Neural crest cell (in vitro differentiated cells): Measurements from ENCODE around the gene USB1. TPM values are rescaled to one million over a fixed set of nuclear protein-coding genes. Genes with fewer than 3 reads are reported as not detected.

Experiments
- DNase-seq: peaks from one replicate; pipeline ENCODE4 v3.0.0; 2021; ENCODE audit warnings: low read depth, mixed read lengths, low spot score
- H3K27ac Mint-ChIP-seq: one replicate; pipeline ENCODE4 v1.8.0; 2021; ENCODE audit warnings: mild to moderate bottlenecking, mixed read lengths; ENCODE audit not compliant: unreplicated experiment
- H3K27me3 Mint-ChIP-seq: 2 replicates; pipeline ENCODE4 v1.8.0; 2021; ENCODE audit warnings: low read depth, mild to moderate bottlenecking, mixed read lengths
- H3K36me3 Mint-ChIP-seq: 2 replicates; pipeline ENCODE4 v1.8.0; 2021; ENCODE audit warnings: low read depth, mild to moderate bottlenecking, mixed read lengths
- H3K4me1 Mint-ChIP-seq: 2 replicates; pipeline ENCODE4 v1.8.0; 2021; ENCODE audit warnings: mixed read lengths
- H3K4me3 Mint-ChIP-seq: one replicate; pipeline ENCODE4 v1.8.0; 2021; ENCODE audit warnings: mild to moderate bottlenecking, mixed read lengths
- H3K9me3 Mint-ChIP-seq: 2 replicates; pipeline ENCODE4 v1.8.0; 2021; ENCODE audit warnings: mixed read lengths
- total RNA-seq: library from RNA; stranded (reverse); gene quantifications from 2 replicates; pipeline ENCODE4 v1.2.1, GENCODE V29; 2021
- TF ChIP-seq, protein P1 (sequence below): fragments of 200-600 bp; sonication (generic); conservative IDR thresholded peaks from 2 replicates; pipeline ENCODE4 v1.5.0; 2021; ENCODE audit warnings: antibody characterized with exemption, mild to moderate bottlenecking

USB1 gene
- total RNA-seq, 1 donor from 2014 or later = 74.8 TPM

DNA sequence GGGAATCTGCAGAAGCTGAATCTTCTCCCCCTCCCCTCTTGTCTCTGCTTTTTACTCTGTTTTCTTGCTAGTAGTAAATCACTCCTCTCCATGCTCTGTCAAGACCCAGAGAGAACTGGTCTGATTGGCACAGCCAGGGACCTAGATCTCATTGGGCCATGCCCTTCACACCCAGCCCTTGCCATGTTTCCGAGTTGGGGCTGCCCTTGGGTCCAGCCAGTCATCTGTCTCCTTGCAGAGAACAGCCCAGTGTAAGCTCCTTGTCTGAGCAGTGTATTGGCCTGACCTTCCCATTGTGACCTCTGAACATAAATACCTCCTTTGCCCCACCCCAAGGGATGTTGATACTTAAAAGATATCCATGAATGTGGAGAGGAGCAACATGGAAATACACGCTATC is 28.2 kb downstream of the USB1 start:
- Mint-ChIP-seq H3K36me3 (peaks cover 3% of the 10 kb centered on the region), H3K27me3 (peaks cover 16% of the 10 kb centered on the region), H3K9me3 (no peaks in the 10 kb centered on the region), H3K4me3 (peak overlapping the region; percentile 83), H3K27ac (peak overlapping the region; percentile 79), H3K4me1 (peaks cover 42% of the 10 kb centered on the region)
- TF ChIP-seq, protein P1, sequence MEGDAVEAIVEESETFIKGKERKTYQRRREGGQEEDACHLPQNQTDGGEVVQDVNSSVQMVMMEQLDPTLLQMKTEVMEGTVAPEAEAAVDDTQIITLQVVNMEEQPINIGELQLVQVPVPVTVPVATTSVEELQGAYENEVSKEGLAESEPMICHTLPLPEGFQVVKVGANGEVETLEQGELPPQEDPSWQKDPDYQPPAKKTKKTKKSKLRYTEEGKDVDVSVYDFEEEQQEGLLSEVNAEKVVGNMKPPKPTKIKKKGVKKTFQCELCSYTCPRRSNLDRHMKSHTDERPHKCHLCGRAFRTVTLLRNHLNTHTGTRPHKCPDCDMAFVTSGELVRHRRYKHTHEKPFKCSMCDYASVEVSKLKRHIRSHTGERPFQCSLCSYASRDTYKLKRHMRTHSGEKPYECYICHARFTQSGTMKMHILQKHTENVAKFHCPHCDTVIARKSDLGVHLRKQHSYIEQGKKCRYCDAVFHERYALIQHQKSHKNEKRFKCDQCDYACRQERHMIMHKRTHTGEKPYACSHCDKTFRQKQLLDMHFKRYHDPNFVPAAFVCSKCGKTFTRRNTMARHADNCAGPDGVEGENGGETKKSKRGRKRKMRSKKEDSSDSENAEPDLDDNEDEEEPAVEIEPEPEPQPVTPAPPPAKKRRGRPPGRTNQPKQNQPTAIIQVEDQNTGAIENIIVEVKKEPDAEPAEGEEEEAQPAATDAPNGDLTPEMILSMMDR = no peak
- no peak for DNase-seq

DNA sequence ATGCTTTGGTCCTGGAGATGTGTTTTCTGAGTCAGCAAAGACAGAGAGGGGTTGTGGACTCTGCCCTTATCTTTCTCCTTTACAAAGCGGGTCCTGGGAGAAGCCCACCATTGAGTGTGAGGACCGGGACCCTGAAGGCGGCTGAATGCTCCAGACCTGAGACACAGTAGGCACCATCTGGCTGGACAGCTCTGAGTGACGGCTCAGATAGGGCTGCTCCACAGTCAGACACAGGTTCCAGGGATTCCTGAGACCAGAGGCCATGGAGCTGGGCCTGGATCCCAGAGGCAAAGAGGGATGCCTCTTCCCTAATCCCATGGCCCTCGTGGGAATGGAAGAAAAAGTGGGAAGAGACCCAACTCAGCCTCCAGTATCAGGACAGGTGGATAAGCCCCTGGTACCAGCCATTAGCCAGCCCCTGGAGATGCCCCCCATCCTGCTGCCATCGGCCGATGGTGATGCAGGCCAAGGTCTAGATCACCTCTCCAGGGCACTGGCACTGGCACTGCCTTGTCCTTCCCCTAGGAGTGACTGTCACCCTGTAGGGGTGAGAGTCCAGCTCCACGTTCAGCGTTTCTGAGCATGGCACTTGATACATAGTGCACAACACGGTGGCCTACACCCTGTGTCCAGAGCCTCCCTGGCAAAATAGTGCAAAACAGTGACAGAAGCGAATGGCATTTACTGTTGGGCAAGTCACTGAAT is 29.1 kb downstream of the USB1 start:
- H3K4me3 Mint-ChIP-seq = peak overlapping the region; percentile 83
- peaks cover 9% of the 10 kb centered on the region for H3K27me3 Mint-ChIP-seq
- no peak for DNase-seq
- peaks cover 35% of the 10 kb centered on the region for H3K4me1 Mint-ChIP-seq
- H3K9me3 Mint-ChIP-seq = no peaks in the 10 kb centered on the region
- TF ChIP-seq, protein P1 = no peak
- H3K36me3 Mint-ChIP-seq = peaks cover 3% of the 10 kb centered on the region
- no peak overlapping the region for H3K27ac Mint-ChIP-seq

- peaks cover 35% of the 10 kb centered on the region for H3K4me1 Mint-ChIP-seq
- H3K36me3 Mint-ChIP-seq = peaks cover 3% of the 10 kb centered on the region
- no peak for DNase-seq
- peak overlapping the region; percentile 67 for H3K27ac Mint-ChIP-seq
- peaks cover 9% of the 10 kb centered on the region for H3K27me3 Mint-ChIP-seq
- TF ChIP-seq, protein P1 = no peak
- H3K9me3 Mint-ChIP-seq = no peaks in the 10 kb centered on the region
- H3K4me3 Mint-ChIP-seq = peak overlapping the region; percentile 44
These were observed 30.0 kb downstream of the USB1 start for GRCh38 chr16:58031016-58031800.

DNA sequence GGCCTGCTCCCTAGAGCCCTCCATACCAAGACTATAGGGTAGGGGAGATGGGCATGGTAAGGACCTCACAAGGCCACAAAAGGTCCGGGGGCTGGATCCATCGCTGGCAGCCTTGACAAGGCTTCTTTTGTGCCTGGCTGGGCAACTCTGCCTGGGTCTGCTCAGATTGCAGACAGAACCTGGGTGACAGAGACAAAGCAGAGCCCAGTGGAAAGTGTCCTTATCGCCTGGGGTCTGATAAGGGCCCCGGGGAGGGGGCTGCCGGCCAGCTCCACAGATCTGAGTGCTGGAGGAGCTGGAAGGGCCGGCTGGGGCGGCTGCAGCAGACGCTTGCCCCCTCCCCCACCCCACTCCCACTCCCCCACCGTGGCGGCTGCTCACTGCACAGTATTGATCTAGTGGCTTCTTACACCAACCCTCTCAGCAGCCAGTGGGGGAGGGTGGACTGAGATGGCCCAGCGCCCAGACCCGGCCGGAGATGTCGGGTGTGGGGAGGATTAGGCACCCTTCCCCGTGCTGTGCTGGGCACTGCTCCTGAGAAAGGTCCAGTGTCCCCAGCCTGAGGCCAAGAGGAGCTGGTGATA is 31.6 kb downstream of the USB1 start:
- peaks cover 3% of the 10 kb centered on the region for H3K36me3 Mint-ChIP-seq
- TF ChIP-seq, protein P1 = no peak
- peaks cover 35% of the 10 kb centered on the region for H3K4me1 Mint-ChIP-seq
- no peaks in the 10 kb centered on the region for H3K9me3 Mint-ChIP-seq
- peaks cover 9% of the 10 kb centered on the region for H3K27me3 Mint-ChIP-seq
- H3K27ac Mint-ChIP-seq = no peak overlapping the region
- peak overlapping the region; percentile 80 for H3K4me3 Mint-ChIP-seq
- DNase-seq = no peak

- Mint-ChIP-seq H3K27me3 (peaks cover 6% of the 10 kb centered on the region), H3K36me3 (peaks cover 7% of the 10 kb centered on the region), H3K4me1 (peaks cover 23% of the 10 kb centered on the region), H3K4me3 (peak overlapping the region; percentile 73), H3K27ac (no peak overlapping the region), H3K9me3 (no peaks in the 10 kb centered on the region)
- TF ChIP-seq, protein P1 = no peak
- DNase-seq = no peak
These were observed 33.0 kb downstream of the USB1 start for GRCh38 chr16:58034128-58034685.
